ENCODE results near the gene AUTS2.
A peak's percentile ranks its signal among the peaks of the same experiment; 100 is the strongest.

Gene AUTS2

DNA sequence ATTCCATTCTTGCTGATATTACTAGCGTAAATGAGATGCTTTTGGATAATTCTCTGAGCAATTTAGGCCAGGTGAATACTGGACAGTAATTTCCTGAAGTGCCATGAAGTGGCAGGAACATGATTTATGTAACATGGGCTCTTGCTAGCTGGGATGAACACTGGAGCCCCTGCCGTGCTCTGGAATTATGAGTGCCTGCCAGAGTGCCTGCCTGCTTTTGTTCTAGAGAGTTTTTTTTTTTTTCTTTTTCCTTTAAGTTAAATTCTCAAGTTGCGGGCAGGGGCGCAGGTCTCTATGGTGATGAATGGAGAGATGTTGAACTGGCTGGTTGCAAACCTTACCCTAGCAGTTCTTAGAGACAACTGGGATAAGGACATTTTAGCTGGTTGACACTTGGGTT, 165.9 kb downstream of the AUTS2 start:
- H3K4me3 ChIP-seq (ENCODE audit: low read depth, low read length) = no peak overlapping the region
- in situ Hi-C loops (cut with HindIII; ENCODE audit: low sequenced_read_pairs) = no loop called here

DNA sequence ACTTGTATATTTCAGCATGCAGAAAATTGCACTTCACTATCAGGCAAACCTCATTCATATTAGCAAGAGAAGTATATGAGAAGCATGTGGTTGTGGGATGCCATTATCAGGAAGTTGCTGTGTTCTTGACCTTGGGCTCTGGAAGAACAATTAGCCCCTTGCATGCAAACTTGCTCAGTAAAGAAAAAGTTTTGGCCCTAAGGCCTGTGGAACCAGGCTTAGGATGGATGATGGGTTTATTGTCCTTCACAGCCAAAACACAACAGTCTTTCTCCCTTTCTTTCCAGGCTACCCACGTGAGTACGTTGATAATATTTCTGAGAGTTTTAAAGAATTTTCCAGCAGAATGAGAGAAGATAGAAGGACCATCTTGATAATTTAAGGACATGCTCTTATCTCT, 166.4 kb downstream of the AUTS2 start:
- H3K4me3 ChIP-seq (ENCODE audit: low read depth, low read length) = no peak overlapping the region
- no peak for DNase-seq (ENCODE audit: low read depth)
- in situ Hi-C loops (cut with HindIII; ENCODE audit: low sequenced_read_pairs) = no loop called here
- TF ChIP-seq, protein P1, sequence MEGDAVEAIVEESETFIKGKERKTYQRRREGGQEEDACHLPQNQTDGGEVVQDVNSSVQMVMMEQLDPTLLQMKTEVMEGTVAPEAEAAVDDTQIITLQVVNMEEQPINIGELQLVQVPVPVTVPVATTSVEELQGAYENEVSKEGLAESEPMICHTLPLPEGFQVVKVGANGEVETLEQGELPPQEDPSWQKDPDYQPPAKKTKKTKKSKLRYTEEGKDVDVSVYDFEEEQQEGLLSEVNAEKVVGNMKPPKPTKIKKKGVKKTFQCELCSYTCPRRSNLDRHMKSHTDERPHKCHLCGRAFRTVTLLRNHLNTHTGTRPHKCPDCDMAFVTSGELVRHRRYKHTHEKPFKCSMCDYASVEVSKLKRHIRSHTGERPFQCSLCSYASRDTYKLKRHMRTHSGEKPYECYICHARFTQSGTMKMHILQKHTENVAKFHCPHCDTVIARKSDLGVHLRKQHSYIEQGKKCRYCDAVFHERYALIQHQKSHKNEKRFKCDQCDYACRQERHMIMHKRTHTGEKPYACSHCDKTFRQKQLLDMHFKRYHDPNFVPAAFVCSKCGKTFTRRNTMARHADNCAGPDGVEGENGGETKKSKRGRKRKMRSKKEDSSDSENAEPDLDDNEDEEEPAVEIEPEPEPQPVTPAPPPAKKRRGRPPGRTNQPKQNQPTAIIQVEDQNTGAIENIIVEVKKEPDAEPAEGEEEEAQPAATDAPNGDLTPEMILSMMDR (IDR thresholded peaks at IDR 0.05; ENCODE audit: low read depth, low read length, missing control alignments) = no peak

More for the DNA sequence above, 165.9 kb downstream of the AUTS2 start:
- TF ChIP-seq, protein P1 (IDR thresholded peaks at IDR 0.05; ENCODE audit: low read depth, low read length, missing control alignments) = no peak
- DNase-seq (ENCODE audit: low read depth) = no peak

DNA sequence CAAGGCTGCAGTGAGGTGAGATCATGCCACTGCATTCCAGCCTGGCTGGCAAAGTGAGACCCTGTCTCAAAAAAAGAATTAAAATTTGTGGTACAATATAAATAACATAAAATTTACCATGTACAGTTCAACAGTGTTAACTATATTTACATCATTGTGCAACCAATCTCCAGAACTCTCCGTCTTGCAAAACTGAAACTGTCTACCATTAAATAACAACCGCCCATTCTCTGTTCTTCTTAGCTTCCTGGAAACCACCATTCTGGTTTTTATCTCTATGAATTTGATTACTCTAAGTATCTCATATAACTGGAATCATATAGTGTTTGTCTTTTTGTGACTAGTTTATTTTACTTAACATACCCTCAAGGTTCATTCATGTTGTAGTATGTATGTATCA, 167.6 kb downstream of the AUTS2 start:
- TF ChIP-seq, protein P1 (IDR thresholded peaks at IDR 0.05; ENCODE audit: low read depth, low read length, missing control alignments) = no peak
- in situ Hi-C loops (cut with HindIII; ENCODE audit: low sequenced_read_pairs) = no loop called here
- DNase-seq (ENCODE audit: low read depth) = no peak
- no peak overlapping the region for H3K4me3 ChIP-seq (ENCODE audit: low read depth, low read length)

DNA sequence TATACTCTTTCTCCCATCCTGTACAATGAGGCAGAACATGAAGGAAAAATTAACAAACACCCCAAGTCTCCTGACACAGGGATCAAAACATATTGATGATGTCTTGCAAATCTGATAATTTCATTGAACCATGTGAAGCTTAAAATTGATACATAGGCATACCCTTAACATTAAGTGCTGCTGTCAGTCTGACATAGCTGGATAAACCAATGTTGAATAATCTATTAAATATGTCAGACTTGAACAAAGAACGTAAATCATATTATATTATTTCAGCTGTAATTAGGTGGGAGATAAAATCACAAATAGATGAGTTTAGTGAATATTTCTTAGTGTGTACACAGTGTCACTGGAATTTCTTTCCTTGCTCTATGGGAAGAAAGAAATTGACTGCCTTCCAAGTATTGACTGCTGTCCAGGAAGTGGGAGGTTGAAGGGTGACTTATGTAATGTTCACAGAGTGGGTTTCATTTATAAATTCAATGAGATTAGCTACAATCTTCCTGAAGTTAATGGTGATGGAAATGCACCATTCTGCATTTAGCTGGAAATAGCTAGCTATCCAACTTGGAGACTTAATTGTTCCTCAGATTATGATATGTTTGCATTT, 170.8 kb downstream of the AUTS2 start:
- TF ChIP-seq, protein P1 (IDR thresholded peaks at IDR 0.05; ENCODE audit: low read depth, low read length, missing control alignments) = no peak
- no peak overlapping the region for H3K4me3 ChIP-seq (ENCODE audit: low read depth, low read length)
- in situ Hi-C loops (cut with HindIII; ENCODE audit: low sequenced_read_pairs) = no loop called here
- peak; percentile 36 for DNase-seq (ENCODE audit: low read depth)

DNA sequence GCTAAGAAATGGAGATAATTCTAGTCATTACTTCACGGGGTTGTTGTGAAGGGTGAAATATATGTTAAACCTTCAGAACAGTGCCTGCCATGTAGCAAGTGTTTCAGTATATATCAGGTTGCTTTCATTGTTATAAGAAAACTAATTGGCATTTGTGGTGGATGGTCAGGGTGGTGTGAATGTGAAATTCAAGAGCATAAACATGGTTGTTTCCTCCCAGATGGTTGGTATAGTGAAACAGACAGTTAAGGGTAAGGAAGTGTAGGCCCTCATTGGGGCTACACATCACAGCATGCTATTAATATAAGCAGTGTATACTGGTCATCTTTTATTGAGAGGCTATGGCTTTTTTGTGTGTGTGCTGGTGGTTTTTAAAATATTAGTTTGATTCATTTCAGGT, 171.6 kb downstream of the AUTS2 start:
- no peak for DNase-seq (ENCODE audit: low read depth)
- TF ChIP-seq, protein P1 (IDR thresholded peaks at IDR 0.05; ENCODE audit: low read depth, low read length, missing control alignments) = no peak
- in situ Hi-C loops (cut with HindIII; ENCODE audit: low sequenced_read_pairs) = no loop called here
- no peak overlapping the region for H3K4me3 ChIP-seq (ENCODE audit: low read depth, low read length)

DNA sequence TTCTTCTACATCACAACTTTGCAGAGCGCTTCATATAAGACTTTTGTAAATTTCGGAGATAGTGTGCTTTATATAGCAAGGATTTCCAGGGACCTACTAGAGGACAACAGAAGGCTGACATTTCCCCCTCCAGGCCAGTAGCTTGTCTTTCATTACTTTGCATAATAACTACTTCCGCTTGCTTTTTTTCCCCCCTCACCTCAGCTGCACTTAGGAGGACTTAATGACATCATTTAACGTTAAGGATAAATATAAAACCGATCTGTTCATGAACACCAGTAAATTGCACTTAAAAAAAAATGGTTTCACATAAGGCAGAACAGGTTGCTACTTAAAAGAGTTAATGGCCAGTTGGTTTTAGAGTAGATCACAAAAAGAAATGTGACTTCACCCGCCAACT, 172.3 kb downstream of the AUTS2 start:
- H3K4me3 ChIP-seq (ENCODE audit: low read depth, low read length) = no peak overlapping the region
- TF ChIP-seq, protein P1 (IDR thresholded peaks at IDR 0.05; ENCODE audit: low read depth, low read length, missing control alignments) = no peak
- DNase-seq (ENCODE audit: low read depth) = no peak
- in situ Hi-C loops (cut with HindIII; ENCODE audit: low sequenced_read_pairs) = no loop called here
